CD4-positive, alpha-beta T cell treated with Interleukin-1 beta for 1 hour (primary cell): ENCODE results near the gene WDR64.
A peak's percentile ranks its signal among the peaks of the same experiment; 100 is the strongest.

Experiments
- DNase-seq, 2 donors: peaks; one replicate each; pipeline ENCODE4 v3.0.0-alpha.2; 2020 to 2022

Gene WDR64

DNA sequence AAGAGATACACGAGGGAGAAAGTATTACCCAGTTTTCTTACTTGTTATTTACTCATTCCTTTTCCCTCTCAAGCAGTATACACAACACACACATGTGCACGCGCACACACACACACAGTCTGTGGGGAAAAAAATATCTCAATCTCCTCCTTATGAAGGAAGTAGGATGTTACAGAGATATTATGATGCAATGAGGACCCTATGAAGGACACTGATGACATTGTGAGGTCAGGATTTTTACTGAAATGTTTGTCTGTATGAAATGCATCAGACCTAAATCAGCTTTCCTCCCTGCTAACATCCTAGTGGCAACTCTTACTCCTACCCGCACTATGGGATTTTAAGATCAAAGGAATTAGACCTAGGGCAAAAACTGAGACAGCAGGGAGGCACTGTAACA lies at the start of gene WDR64:
Gene WDR64, plus strand, starts transcription at position 270 of the 400 bp plus-strand sequence. CDS start 204 bp downstream, outside the sequence.
- DNase-seq, result no peak

DNA sequence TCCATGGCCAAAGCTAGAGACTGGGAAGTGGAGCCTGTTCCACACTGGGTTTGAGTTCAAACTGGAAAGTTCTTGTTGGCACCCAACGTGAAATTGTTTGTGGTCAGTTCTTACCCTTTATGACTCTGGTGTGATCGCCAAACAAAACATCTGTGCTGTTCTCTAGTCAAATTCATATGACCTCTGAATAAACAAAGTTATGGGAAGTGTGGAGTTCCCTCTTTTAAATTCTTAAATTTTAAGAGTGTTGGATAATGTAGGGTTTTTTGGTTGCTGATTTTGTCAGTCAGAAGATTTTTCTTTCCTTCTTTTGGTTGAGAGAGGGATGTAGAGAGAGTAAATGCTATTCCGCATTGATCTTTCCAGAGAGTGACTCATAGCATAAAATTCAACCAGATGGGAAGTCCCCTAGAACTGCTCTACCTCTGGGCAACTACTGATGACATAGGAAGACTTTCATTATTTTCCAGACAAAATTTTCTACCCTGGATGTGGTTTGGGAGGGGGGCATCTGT lies 48.3 kb upstream of the WDR64 start:
- no peak for DNase-seq

DNA sequence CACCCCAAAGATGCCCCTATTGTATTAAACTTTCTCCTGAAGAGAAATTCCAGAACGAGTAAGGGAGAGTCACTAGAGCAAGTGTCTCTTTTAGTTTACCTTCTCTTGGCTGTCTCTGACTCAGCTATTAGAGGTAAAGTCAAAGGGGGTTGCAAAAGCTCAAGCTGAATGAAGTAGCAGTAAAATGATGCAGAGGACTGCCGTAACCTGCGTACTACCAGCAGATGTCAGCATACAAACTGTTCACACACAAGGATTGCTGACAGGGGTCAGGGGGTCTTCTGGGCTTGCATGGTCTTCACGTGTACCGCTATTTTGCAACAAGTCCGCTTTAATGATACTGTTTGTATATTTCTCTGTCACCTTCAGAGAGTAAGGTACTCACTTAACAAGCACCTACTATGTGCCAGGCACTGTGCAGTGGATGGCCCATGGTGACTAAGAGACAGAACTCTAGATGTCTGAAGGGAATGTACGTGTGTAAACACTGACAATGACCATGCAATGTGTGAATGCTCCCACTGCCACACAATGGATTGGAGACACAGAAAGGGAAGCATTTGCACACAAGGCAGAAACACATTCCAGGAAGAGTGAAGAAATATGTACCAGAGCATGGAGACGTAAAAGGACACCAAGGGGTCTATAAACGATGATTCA lies 46.8 kb upstream of the WDR64 start:
- DNase-seq, result no peak

- no peak for DNase-seq
Observed at GRCh38 chr1:241606544-241606943, 45.5 kb upstream of the WDR64 start.

GRCh38 chr1:241607497-241607896 lies 44.6 kb upstream of the WDR64 start:
- DNase-seq, result no peak

GRCh38 chr1:241608379-241609033 lies 43.6 kb upstream of the WDR64 start:
- no peak for DNase-seq

- no peak for DNase-seq
Observed at GRCh38 chr1:241610056-241610815, 41.8 kb upstream of the WDR64 start.

DNA sequence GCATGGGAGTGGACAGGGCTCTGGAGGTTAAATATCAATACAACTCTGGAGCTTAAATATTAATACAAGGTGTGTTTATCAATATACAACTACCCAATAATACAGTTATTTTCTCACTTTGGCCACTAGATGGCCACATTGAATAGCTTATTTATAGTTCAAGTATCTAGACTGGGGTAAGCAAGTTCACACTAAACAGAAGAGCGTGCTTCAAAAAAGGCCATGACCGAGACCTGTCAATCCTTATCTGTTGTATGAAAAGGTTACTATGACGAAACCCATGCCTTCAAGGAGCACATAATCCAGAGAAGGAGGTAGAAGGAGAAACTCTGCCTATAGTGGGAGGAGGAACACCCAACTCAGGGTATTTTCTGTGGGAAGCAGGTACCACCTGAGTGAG lies 41.0 kb upstream of the WDR64 start:
- DNase-seq, result peak in 1 of 2 donors; percentile 70

DNA sequence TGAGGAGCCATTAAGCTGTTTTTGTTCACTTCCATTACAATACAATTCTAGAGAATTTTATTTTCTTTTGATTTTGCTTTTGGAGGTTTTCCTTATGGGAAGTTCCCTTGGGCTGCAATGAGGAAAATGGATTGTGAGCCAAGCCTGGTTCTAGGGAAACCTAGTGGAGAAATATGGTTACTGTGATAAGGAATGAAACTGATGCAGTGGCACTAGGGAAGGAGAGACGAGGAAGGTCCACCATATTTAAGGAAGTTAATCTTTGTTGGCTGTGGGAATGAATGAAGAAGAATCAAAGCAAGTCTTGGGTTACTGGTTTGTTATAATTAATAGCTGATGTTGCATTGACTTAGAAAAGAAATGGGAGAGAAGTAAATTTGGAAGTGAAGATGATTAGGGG lies 40.3 kb upstream of the WDR64 start:
- DNase-seq, result no peak

DNA sequence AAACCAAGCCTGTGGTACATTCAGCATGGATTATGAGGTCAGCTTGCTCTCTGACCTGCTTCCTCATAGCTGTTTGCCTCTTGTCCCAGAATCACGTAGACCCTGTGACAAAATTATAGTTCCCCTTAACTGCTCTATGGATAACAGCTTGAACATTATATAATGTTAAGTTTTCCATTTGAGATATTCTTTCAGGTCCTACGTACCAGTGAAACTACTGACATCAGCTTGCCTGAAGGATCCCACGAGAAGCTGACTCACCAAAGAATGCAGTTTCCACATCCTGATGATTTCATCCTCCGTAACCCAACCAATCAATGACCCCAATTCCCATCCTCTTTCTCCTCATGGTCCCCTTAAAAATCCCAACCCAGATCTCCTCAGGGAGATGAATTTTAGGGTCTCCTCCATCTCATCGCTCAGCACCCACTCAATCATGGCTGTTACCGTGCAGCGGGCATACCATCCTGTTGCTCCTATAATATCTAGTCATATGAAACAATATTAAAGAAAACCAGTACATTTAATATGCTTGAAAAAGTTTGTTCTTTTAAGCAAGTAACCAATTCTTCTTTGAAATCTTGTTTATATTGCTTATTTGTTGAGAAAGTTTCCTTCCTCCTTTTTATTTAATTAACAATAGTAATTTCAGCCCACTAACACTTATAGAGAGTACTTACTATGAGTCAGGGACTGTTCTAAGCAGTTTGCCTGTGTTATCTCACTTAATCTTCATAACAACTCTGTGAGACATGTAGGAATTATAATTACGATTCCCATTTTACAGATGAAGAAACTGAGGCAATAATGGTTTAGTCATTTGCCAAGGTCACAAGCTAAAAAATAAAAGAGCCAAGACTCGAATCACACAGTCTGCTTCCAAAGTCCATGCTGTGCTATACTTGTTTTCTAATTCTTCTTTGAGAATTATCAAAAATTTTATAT lies 39.3 kb upstream of the WDR64 start:
- DNase-seq, result peak in 1 of 2 donors; percentile 27

DNA sequence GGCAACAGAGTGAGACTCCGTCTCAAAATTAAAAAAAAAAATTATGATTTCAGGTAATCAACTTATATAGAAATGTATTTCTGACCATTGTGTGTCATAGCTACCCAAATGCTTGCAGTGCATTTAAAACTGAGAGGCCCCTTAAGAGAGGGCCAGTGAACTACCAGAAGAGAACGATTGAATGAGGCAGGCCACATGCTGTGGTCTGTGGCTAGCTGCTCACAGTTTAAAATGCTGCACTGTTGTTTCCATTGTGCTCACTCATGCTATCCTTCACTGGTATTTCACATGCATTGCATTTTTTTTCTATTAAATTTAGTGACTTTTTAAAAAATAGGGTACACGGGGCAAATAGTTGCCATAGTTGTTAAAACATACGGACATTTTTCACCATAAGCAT lies 37.9 kb upstream of the WDR64 start:
- DNase-seq, result no peak

DNA sequence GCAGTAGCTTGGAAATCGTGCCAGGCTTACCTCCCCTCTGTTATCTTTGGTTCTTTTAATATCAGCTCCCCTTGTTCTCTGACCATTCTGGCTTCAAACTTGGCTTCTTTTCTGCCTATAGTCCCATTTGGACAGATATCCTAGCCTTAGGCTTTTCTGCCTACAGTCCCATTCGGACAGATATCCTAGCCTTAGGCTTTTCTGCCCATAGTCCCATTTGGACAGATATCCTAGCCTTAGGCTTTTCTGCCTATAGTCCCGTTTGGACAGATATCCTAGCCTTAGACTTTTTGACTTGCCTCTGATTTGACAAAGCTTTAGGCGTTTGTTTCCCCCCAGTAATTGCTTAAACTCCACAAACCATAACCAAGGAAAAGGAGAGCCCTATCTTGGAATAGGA lies 37.5 kb upstream of the WDR64 start:
- DNase-seq, result no peak

DNA sequence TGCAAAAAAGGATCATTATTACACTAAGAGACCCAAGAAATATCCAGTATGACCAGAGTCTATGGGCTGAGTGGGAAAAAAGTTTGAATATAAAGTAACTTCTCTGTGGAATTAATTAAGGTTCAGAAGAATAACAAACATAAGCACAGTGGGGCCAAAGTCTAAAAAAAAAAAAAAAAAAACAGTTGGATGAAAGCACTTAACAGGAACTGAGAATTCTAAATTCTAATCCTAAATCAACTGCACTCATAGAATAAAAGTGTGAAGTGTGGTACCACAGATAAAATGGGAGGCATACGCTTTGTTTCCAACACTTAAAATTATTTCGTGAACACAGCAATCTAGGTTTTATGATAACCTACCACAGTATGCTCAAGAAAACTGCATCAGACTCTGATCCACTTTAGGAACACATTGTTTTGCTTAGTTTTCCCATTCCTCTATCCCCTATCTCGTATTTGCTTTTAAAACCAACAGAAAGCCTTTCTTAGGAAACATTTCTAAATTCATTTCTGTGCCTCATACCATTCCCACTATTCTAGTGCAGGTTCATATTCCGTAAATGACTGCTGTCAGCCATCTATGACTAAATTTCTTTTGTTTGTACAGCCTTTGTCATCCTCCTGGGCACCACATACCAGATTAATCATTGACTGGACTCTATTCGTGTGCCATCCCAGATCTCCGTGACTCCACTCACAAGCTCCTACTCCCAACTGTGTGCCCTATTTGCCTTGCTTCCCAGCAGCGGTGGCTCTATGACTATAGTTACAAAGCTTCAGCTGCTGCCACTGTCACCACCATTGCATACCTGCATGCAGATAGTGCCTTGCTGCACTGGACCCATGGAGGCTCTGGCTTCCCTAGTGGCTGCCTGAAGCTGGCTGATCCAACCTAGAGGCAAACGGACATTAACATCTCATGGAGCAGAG lies 36.8 kb upstream of the WDR64 start:
- no peak for DNase-seq

DNA sequence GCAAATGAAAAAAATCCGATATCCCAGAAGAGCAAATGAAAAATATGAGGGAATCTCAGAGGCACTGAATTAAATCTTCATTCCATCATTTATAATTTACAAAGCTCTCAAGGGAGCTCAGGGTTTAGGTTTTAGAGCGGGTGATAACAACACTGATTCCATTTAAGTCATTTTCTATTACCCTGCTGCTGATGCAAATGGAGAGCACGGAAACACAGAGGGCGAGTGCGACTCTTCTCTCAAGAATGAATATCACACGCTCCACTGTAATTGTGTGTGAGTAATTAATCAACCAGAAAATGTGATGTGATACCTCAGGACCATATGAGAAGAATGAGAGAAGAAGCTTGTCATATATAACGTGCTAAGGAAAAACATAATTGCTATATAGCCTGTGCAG lies 34.7 kb upstream of the WDR64 start:
- DNase-seq, result no peak

- DNase-seq, result no peak
Observed at GRCh38 chr1:241622669-241623068, 29.4 kb upstream of the WDR64 start.

DNA sequence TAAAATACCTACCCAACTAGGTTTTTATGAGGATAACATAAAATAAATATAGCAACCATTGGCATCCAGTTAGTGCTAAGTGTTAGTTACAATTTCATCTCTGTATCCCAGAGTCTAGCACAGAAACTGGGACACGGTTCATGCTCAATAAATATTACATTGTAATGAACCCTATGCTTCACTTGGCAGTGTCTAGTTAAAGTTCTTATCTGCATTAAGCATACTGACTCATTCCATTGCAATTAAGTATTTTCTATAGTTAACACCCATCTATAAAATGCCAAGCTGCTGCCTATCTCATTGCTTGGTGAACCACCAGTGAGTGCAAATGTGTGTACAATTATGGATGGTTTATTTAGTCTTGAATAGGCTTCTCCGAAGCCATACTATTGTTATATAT lies 27.1 kb upstream of the WDR64 start:
- DNase-seq, result no peak

DNA sequence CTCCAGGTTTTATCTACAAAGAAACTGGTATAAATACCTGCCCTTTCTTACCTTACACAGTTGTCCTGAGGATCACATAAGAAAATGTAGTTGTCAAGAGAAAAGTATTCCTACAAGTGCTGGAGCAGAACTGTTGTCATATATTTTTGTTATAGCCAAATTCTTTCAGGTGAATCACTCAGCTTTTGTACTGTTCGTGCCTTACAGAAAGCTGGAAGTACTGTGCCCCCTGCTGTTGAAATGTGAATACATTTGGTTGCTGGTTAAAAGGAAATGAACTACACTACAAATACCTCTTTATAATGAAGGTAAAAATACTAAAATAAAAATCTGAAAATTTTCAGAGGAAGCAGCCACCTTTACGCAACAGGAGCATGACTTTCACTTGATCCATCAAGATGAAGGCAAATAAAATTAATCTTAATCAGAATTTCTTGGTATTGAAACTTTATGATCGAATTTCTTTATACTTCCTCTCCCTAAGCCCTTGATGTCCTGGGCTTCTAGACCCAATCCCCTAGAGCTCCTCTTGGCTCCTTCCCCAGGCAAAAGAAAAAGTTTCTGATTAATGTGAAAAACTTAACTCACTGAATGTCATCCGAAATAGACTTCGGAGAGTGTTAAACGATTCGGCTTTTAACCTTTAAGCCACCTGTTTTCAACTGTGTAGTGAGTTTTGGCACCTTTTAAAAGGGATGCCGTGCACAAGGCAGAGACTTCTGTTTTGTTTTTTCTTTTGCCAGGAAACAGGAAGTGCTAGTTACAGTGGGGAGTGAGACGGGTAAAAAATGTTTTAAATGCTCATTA lies 24.4 kb upstream of the WDR64 start:
- DNase-seq, result peak; percentile 52 to 70

DNA sequence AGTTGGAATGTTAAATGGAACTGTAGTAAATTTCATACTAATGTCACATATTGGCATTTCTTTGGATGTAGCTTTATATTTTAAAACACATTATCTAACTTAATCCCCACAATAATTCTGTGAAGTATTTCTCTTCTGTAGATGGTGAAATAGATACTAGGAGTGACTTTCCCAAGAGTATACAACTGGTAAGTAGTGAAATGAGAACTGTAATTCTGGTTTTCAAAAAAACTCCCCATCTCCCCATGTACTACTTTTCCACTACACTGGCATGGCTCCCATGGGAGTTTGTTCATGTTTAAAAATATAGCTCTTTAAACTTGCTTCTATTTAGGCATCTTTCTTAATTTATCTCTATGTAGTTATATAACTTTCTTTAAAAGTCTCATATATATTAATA lies 22.1 kb upstream of the WDR64 start:
- no peak for DNase-seq

DNA sequence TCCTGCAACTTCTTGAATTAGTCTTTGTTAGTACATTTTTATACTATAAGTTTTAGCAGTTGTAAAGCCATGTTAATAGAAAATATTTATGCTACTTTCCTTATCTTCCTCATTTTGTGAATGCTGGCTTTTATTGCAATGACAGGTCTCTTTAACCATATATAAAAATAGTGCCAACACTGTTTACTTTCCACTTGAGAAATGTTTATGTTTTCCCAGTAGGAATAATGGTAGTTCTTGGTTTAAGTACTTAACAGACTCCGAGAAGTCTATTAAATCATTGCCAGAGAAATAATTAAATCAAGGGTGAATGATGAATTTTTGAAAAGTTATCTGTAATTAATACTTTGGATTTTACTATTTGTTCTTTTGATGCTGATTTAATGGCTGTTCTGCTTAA lies 21.6 kb upstream of the WDR64 start:
- no peak for DNase-seq

DNA sequence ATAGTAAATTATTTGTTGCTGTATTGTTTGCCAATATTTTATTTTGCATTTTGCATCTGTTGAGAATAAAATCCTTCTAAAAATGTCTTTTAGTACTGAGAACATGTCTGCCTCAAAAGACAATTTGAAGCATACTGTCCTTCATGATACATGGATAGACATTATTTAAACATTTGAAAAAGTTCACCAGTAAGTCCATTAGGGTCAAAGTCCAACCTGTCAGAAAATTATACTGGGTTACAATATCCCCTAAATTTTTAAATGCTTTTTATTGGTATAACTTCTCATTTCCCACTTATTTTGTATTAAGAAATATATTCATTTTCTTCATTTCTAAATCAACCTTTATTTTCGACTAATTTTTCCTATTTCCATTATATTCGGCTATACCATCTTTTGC lies 21.2 kb upstream of the WDR64 start:
- no peak for DNase-seq

GRCh38 chr1:241631674-241632073 lies 20.4 kb upstream of the WDR64 start:
- DNase-seq, result no peak
